ENCODE data around the gene BCL2L13. TPM values are rescaled to one million over a fixed set of nuclear protein-coding genes. Genes with fewer than 3 reads are reported as not detected.

BCL2L13 gene
- total and polyA plus RNA-seq, 2 experiments from 2014 or later, result 35.3 to 61.5 TPM

GRCh38 chr22:17707526-17707925 lies 69.0 kb downstream of the BCL2L13 start:
- H3K27ac ChIP-seq, result no peak overlapping the region
- H3K4me3 ChIP-seq, result no peak overlapping the region
- peaks cover 12% of the 10 kb centered on the region for H3K36me3 ChIP-seq
- no peaks in the 10 kb centered on the region for H3K4me1 ChIP-seq (ENCODE audit: low read depth)
- TF ChIP-seq CTCF (IDR thresholded peaks at IDR 0.05; ENCODE audit: low read depth, low read length), result no peak
- no peaks in the 10 kb centered on the region for H3K9me3 ChIP-seq (ENCODE audit: low read depth)
- no peaks in the 10 kb centered on the region for H3K27me3 ChIP-seq
- peak in 1 of 2 donors; percentile 27 for DNase-seq (ENCODE audit: low read depth in 1 of 2, low spot score in 1 of 2)

GRCh38 chr22:17710023-17710422 lies 71.5 kb downstream of the BCL2L13 start:
- Histone ChIP-seq H3K36me3 (no peaks in the 10 kb centered on the region), H3K27ac (no peak overlapping the region), H3K4me1 (ENCODE audit: low read depth) (no peaks in the 10 kb centered on the region), H3K27me3 (no peaks in the 10 kb centered on the region), H3K4me3 (no peak overlapping the region), H3K9me3 (ENCODE audit: low read depth) (no peaks in the 10 kb centered on the region)
- DNase-seq (ENCODE audit: low read depth in 1 of 2, low spot score in 1 of 2), result no peak
- TF ChIP-seq CTCF (IDR thresholded peaks at IDR 0.05; ENCODE audit: low read depth, low read length), result no peak

GRCh38 chr22:17712441-17712840 lies 73.9 kb downstream of the BCL2L13 start:
- Histone ChIP-seq H3K27ac (no peak overlapping the region), H3K36me3 (no peaks in the 10 kb centered on the region), H3K27me3 (no peaks in the 10 kb centered on the region), H3K9me3 (ENCODE audit: low read depth) (no peaks in the 10 kb centered on the region), H3K4me3 (no peak overlapping the region), H3K4me1 (ENCODE audit: low read depth) (no peaks in the 10 kb centered on the region)
- DNase-seq (ENCODE audit: low read depth in 1 of 2, low spot score in 1 of 2), result peak in 1 of 2 donors; percentile 38
- no peak for TF ChIP-seq CTCF (IDR thresholded peaks at IDR 0.05; ENCODE audit: low read depth, low read length)

- Histone ChIP-seq H3K27me3 (no peaks in the 10 kb centered on the region), H3K9me3 (ENCODE audit: low read depth) (no peaks in the 10 kb centered on the region), H3K36me3 (no peaks in the 10 kb centered on the region), H3K4me1 (ENCODE audit: low read depth) (no peaks in the 10 kb centered on the region), H3K4me3 (no peak overlapping the region), H3K27ac (no peak overlapping the region)
- no peak for TF ChIP-seq CTCF (IDR thresholded peaks at IDR 0.05; ENCODE audit: low read depth, low read length)
- DNase-seq (ENCODE audit: low read depth in 1 of 2, low spot score in 1 of 2), result no peak
Measured at GRCh38 chr22:17716529-17716928, 78.0 kb downstream of the BCL2L13 start.

GRCh38 chr22:17717708-17718107 lies 79.2 kb downstream of the BCL2L13 start:
- Histone ChIP-seq H3K4me3 (no peak overlapping the region), H3K4me1 (ENCODE audit: low read depth) (no peaks in the 10 kb centered on the region), H3K9me3 (ENCODE audit: low read depth) (no peaks in the 10 kb centered on the region), H3K27me3 (no peaks in the 10 kb centered on the region), H3K36me3 (no peaks in the 10 kb centered on the region), H3K27ac (no peak overlapping the region)
- no peak for TF ChIP-seq CTCF (IDR thresholded peaks at IDR 0.05; ENCODE audit: low read depth, low read length)
- DNase-seq (ENCODE audit: low read depth in 1 of 2, low spot score in 1 of 2), result peak in 1 of 2 donors; percentile 30

GRCh38 chr22:17719911-17720310 lies 81.4 kb downstream of the BCL2L13 start:
- no peak for TF ChIP-seq CTCF (IDR thresholded peaks at IDR 0.05; ENCODE audit: low read depth, low read length)
- peaks cover 11% of the 10 kb centered on the region for H3K4me1 ChIP-seq (ENCODE audit: low read depth)
- DNase-seq (ENCODE audit: low read depth in 1 of 2, low spot score in 1 of 2), result no peak
- H3K4me3 ChIP-seq, result no peak overlapping the region
- H3K9me3 ChIP-seq (ENCODE audit: low read depth), result no peaks in the 10 kb centered on the region
- H3K27ac ChIP-seq, result no peak overlapping the region
- no peaks in the 10 kb centered on the region for H3K27me3 ChIP-seq
- no peaks in the 10 kb centered on the region for H3K36me3 ChIP-seq
